BE2C (cell line): ENCODE measurements around the gene CDK6.

Experiments used
- DNase-seq: peaks from one replicate; pipeline ENCODE4 v3.0.0-alpha.2; 2020
- H3K27me3 ChIP-seq: fragments of 250-450 bp; sonication (Bioruptor Pico); 2 replicates; pipeline ENCODE4 v1.5.1; 2020; ENCODE audit warnings: mild to moderate bottlenecking
- H3K36me3 ChIP-seq: fragments of 250-450 bp; sonication (Bioruptor Pico); 2 replicates; pipeline ENCODE4 v1.5.1; 2020; ENCODE audit warnings: mild to moderate bottlenecking
- H3K4me1 ChIP-seq: fragments of 250-450 bp; sonication (Bioruptor Pico); 2 replicates; pipeline ENCODE4 v1.5.1; 2020
- H3K4me3 ChIP-seq: 2 replicates; pipeline ENCODE4 v1.5.1; 2011; ENCODE audit warnings: low read depth, low read length
- H3K9me3 ChIP-seq: fragments of 250-450 bp; sonication (Bioruptor Pico); 2 replicates; pipeline ENCODE4 v1.5.1; 2020
- TF ChIP-seq, protein P1 (sequence below): IDR thresholded peaks from 2 replicates; pipeline ENCODE4 v1.5.1; 2012; ENCODE audit warnings: mild to moderate bottlenecking, low read depth, low read length

CDK6 gene

DNA sequence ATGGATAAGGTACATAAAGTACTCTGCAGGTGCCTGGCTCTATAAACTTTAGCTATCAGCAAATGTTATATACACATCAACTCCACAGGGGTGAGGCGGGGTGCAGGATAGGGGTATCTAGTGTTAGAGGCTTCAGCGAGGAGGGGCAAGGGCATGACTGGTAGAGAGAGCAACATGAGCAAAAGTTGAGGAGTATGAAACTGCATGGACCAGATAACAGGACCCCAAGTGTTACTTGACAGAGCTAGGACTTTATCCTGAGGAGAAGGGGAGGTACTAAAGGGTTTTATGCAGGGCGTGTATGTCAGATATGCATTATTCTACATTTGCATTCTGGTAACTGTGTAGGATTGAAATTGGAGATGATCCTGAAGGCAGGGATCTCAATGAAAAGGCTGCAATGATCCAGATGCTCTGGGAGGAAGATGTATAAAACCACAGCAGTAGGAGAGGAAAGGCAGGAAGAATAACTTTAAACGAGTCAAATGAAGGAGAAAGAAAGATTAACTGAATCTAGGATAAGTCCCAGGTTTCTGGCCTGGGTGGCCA lies 136.3 kb downstream of the CDK6 start:
- Histone ChIP-seq H3K4me3 (no peak overlapping the region), H3K36me3 (no peaks in the 10 kb centered on the region), H3K9me3 (no peaks in the 10 kb centered on the region), H3K27me3 (no peaks in the 10 kb centered on the region), H3K4me1 (peaks cover 30% of the 10 kb centered on the region)
- no peak for DNase-seq
- TF ChIP-seq, protein P1, sequence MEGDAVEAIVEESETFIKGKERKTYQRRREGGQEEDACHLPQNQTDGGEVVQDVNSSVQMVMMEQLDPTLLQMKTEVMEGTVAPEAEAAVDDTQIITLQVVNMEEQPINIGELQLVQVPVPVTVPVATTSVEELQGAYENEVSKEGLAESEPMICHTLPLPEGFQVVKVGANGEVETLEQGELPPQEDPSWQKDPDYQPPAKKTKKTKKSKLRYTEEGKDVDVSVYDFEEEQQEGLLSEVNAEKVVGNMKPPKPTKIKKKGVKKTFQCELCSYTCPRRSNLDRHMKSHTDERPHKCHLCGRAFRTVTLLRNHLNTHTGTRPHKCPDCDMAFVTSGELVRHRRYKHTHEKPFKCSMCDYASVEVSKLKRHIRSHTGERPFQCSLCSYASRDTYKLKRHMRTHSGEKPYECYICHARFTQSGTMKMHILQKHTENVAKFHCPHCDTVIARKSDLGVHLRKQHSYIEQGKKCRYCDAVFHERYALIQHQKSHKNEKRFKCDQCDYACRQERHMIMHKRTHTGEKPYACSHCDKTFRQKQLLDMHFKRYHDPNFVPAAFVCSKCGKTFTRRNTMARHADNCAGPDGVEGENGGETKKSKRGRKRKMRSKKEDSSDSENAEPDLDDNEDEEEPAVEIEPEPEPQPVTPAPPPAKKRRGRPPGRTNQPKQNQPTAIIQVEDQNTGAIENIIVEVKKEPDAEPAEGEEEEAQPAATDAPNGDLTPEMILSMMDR = no peak

DNA sequence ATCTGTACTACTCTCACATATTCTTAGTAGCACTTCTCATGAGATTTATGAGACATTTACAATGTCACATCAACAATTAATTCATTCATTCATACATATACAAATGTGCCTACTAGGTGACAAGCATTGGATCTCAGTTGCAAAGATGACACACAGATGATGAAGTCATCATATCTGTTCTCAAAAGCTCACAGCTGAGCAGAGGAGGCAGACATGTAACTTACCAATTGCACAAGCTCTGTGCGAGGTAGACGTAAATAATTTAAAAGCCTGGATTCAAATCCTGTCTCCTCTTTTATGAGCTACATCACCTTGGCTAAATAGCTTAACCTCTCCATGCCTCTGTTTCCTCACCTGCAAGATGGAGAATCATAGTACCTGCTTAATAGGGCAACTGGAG lies 136.8 kb downstream of the CDK6 start:
- TF ChIP-seq, protein P1 = no peak
- peaks cover 30% of the 10 kb centered on the region for H3K4me1 ChIP-seq
- H3K36me3 ChIP-seq = no peaks in the 10 kb centered on the region
- H3K4me3 ChIP-seq = no peak overlapping the region
- no peak for DNase-seq
- no peaks in the 10 kb centered on the region for H3K9me3 ChIP-seq
- H3K27me3 ChIP-seq = no peaks in the 10 kb centered on the region

DNA sequence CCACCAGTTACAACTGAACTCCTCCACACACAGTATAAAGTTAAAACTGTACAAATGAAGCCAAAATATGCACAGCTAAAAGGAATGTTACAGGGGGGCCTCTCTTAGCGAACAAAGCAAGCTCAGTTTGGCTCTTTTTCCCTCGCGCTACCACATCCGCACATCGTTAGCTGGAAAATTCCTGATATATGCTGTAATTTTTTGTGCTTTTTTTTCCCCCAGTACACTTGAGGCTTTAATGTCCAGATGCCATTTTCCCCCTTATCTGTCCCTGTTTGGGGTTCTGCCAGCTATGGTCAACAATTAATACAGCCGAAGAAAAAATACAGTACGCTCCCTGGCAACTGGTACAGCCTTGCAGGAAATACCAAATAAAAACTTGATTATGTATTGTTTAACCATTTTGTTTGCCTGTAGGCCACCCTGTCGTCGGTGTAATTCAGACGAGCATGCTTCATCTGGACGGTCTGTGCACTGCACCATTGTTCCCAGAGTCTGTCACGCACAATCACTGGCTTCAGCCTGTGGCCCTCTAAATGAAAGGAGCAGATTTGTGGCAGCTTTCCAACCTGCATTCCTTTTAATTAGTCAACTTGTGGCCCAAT lies 138.0 kb downstream of the CDK6 start:
- Histone ChIP-seq H3K9me3 (no peaks in the 10 kb centered on the region), H3K4me1 (peaks cover 30% of the 10 kb centered on the region), H3K4me3 (0 out of 2 replicates have a peak overlapping the region, but pooled peaks have one; percentile 9), H3K36me3 (0 out of 2 replicates have a peak, but pooled peaks cover 2% of the 10 kb centered on the region), H3K27me3 (no peaks in the 10 kb centered on the region)
- TF ChIP-seq, protein P1 = no peak
- peak; percentile 67 for DNase-seq

DNA sequence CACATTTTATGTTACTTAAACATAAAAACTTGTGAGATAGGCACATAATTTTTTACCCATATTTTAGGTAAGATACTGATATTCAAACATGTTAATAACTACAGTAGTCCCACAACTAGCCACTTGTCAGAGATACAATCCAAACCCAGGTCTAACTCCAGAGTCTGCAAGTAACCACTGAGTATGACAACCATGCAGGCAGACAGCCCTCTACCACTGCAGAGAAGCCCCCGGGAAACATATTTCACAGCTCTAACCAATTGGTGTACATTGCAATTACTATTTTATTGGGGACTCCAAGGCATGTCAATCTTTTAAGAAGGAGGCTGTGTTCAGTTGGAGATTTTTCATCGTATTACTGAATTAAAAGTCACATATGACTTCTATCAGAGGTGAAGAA lies 139.0 kb downstream of the CDK6 start:
- H3K9me3 ChIP-seq = no peaks in the 10 kb centered on the region
- 0 out of 2 replicates have a peak, but pooled peaks cover 2% of the 10 kb centered on the region for H3K36me3 ChIP-seq
- TF ChIP-seq, protein P1 = no peak
- H3K4me1 ChIP-seq = peaks cover 30% of the 10 kb centered on the region
- DNase-seq = no peak
- no peak overlapping the region for H3K4me3 ChIP-seq
- H3K27me3 ChIP-seq = no peaks in the 10 kb centered on the region

DNA sequence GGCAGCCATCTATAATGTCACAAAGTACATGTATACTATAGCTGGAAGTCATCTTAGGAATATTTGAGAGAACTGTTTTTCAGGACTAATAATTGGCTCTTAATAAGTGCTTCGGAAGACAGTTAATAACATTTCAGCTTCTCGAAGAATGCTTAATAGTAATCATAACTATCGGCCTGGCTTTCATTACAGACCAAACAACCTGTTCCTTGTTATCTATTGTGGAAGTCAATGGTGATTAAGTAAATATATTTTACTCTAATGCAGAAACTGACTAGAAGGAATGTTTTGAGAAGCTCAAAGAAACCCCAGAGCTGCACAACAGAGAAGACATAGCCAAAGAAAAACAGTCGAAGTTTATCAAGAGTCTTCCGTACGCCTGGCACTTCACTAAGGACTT lies 139.4 kb downstream of the CDK6 start:
- H3K27me3 ChIP-seq = no peaks in the 10 kb centered on the region
- H3K4me1 ChIP-seq = peaks cover 30% of the 10 kb centered on the region
- no peak overlapping the region for H3K4me3 ChIP-seq

More for the DNA sequence above, 139.4 kb downstream of the CDK6 start:
- DNase-seq = no peak
- H3K9me3 ChIP-seq = no peaks in the 10 kb centered on the region
- TF ChIP-seq, protein P1 = no peak
- H3K36me3 ChIP-seq = 0 out of 2 replicates have a peak, but pooled peaks cover 2% of the 10 kb centered on the region
